GM21786 (cell line): ENCODE data around the gene RNF112.
"Not testable (repeated sequence)": the region's sequence is repeated elsewhere in the genome, so short reads cannot be mapped to it uniquely, and the experiment has no call there.

ENCODE experiments used
- ATAC-seq: cut with Tn5 transposase; IDR thresholded peaks from one replicate; pipeline ENCODE4 v1.9.1; 2021; ENCODE audit not compliant: unreplicated experiment

The RNF112 gene

GRCh38 chr17:19412510-19412909 lies 1.5 kb downstream of the RNF112 start:
- no peak for ATAC-seq

GRCh38 chr17:19412984-19413383 lies 2.0 kb downstream of the RNF112 start:
- no peak for ATAC-seq

GRCh38 chr17:19413761-19414160 lies 2.7 kb downstream of the RNF112 start:
- no peak for ATAC-seq

- no peak for ATAC-seq
Measured at GRCh38 chr17:19414396-19415280, 3.6 kb downstream of the RNF112 start.

GRCh38 chr17:19415311-19415710 lies 4.3 kb downstream of the RNF112 start:
- no peak for ATAC-seq

- no peak for ATAC-seq
Measured at GRCh38 chr17:19415806-19416775, 5.1 kb downstream of the RNF112 start.

GRCh38 chr17:19417611-19418010 lies 6.6 kb downstream of the RNF112 start:
- ATAC-seq: no peak

GRCh38 chr17:19418251-19418992 lies 7.4 kb downstream of the RNF112 start:
- ATAC-seq: no peak

GRCh38 chr17:19421219-19421618 lies 10.2 kb downstream of the RNF112 start:
- no peak for ATAC-seq

- ATAC-seq: no peak
Measured at GRCh38 chr17:19421926-19422325, 10.9 kb downstream of the RNF112 start.

- no peak for ATAC-seq
Measured at GRCh38 chr17:19424934-19425868, 14.2 kb downstream of the RNF112 start.

GRCh38 chr17:19426631-19427030 lies 15.6 kb downstream of the RNF112 start:
- ATAC-seq: no peak

GRCh38 chr17:19431691-19432090 lies 20.7 kb downstream of the RNF112 start:
- no peak for ATAC-seq

GRCh38 chr17:19433255-19433654 lies 22.2 kb downstream of the RNF112 start:
- no peak for ATAC-seq

GRCh38 chr17:19433727-19434340 lies 22.8 kb downstream of the RNF112 start:
- ATAC-seq: no peak

- no peak for ATAC-seq
Measured at GRCh38 chr17:19440421-19440820, 29.4 kb downstream of the RNF112 start.

- ATAC-seq: not testable (repeated sequence)
Measured at GRCh38 chr17:19441288-19441687, 30.3 kb downstream of the RNF112 start.

- no peak for ATAC-seq
Measured at GRCh38 chr17:19442731-19443130, 31.7 kb downstream of the RNF112 start.

- no peak for ATAC-seq
Measured at GRCh38 chr17:19443148-19443547, 32.1 kb downstream of the RNF112 start.
